ENCODE results near the gene ATF7. TPM values are rescaled to one million over a fixed set of nuclear protein-coding genes. Genes with fewer than 3 reads are reported as not detected.

The ATF7 gene
- total RNA-seq, 4 donors from 2014 or later, result 26.7 to 54.9 (median 33.3) TPM

GRCh38 chr12:53496752-53497032 is 129.5 kb downstream of the ATF7 start:
- 75 to 100% methylated on average over 1 of the region's 1 CpG for WGBS, 2 donors (ENCODE audit: low coverage in 1 of 2)
- TF ChIP-seq POLR2AphosphoS5 (IDR thresholded peaks at IDR 0.05) (peak; percentile 22), POLR2A (IDR thresholded peaks at IDR 0.05) (no peak)
- H3K4me1 ChIP-seq, result peaks cover 0 to 76% (median 28%) of the 10 kb centered on the region in 3 donors
- no peaks in the 10 kb centered on the region for H3K9me3 ChIP-seq
- no peaks in the 10 kb centered on the region for H3K27me3 ChIP-seq
- no peaks in the 10 kb centered on the region for H3K36me3 ChIP-seq
- no peak overlapping the region for H3K4me3 ChIP-seq
- ATAC-seq, result no peak
- H3K27ac ChIP-seq, result peak overlapping the region in 3 of 4 donors; percentile 70 to 98 (median 94)

- Histone ChIP-seq H3K4me1 (peaks cover 0 to 76% (median 26%) of the 10 kb centered on the region in 3 donors), H3K36me3 (no peaks in the 10 kb centered on the region), H3K27ac (peak overlapping the region in 3 of 4 donors; percentile 70 to 98 (median 94)), H3K27me3 (no peaks in the 10 kb centered on the region), H3K9me3 (no peaks in the 10 kb centered on the region), H3K4me3 (no peak overlapping the region)
- ATAC-seq, result no peak
- TF ChIP-seq EP300 (IDR thresholded peaks at IDR 0.05) (no peak), CTCF (IDR thresholded peaks at IDR 0.05) (no peak), POLR2AphosphoS5 (IDR thresholded peaks at IDR 0.05) (no peak), POLR2A (IDR thresholded peaks at IDR 0.05) (no peak)
- WGBS, 2 donors (ENCODE audit: low coverage in 1 of 2), result 48 to 57% methylated on average over 3 to 4 of the region's 5 CpGs
Measured at GRCh38 chr12:53495903-53496751, 130.1 kb downstream of the ATF7 start.

GRCh38 chr12:53493610-53494391 is 132.4 kb downstream of the ATF7 start:
- Histone ChIP-seq H3K27me3 (no peaks in the 10 kb centered on the region), H3K4me3 (peak overlapping the region in 1 of 2 donors; percentile 70), H3K4me1 (peaks cover 0 to 62% (median 25%) of the 10 kb centered on the region in 3 donors), H3K9me3 (no peaks in the 10 kb centered on the region), H3K27ac (peak overlapping the region; percentile 18 to 89 (median 87)), H3K36me3 (no peaks in the 10 kb centered on the region)
- ATAC-seq, result no peak
- TF ChIP-seq CTCF (IDR thresholded peaks at IDR 0.05) (no peak), EP300 (IDR thresholded peaks at IDR 0.05) (no peak)
- 11 to 16% methylated on average over 4 to 10 of the region's 11 CpGs for WGBS, 2 donors (ENCODE audit: low coverage in 1 of 2)

- peak; percentile 91 for ATAC-seq
- H3K9me3 ChIP-seq, result no peaks in the 10 kb centered on the region
- H3K27ac ChIP-seq, result peak overlapping the region; percentile 18 to 89 (median 87)
- 8% methylated on average over 5 of the region's 52 CpGs for WGBS, 2 donors (ENCODE audit: low coverage in 1 of 2)
- TF ChIP-seq POLR2AphosphoS5 (IDR thresholded peaks at IDR 0.05) (peak; percentile 63), EP300 (IDR thresholded peaks at IDR 0.05) (no peak), CTCF (IDR thresholded peaks at IDR 0.05) (peak in 1 of 4 experiments; percentile 12), POLR2A (IDR thresholded peaks at IDR 0.05) (no peak)
- H3K27me3 ChIP-seq, result no peaks in the 10 kb centered on the region
- H3K36me3 ChIP-seq, result peaks cover 0 to 5% of the 10 kb centered on the region in 2 donors
- H3K4me1 ChIP-seq, result peaks cover 0 to 54% (median 20%) of the 10 kb centered on the region in 3 donors
- peak overlapping the region; percentile 34 to 70 for H3K4me3 ChIP-seq
Measured at GRCh38 chr12:53492830-53493609, 133.2 kb downstream of the ATF7 start.

GRCh38 chr12:53492188-53492587 is 134.0 kb downstream of the ATF7 start:
- TF ChIP-seq POLR2A (IDR thresholded peaks at IDR 0.05) (no peak), EP300 (IDR thresholded peaks at IDR 0.05) (no peak), CTCF (IDR thresholded peaks at IDR 0.05) (no peak), POLR2AphosphoS5 (IDR thresholded peaks at IDR 0.05) (no peak)
- Histone ChIP-seq H3K4me1 (peaks cover 0 to 45% (median 20%) of the 10 kb centered on the region in 3 donors), H3K4me3 (peak overlapping the region in 1 of 2 donors; percentile 70), H3K36me3 (peaks cover 0 to 11% of the 10 kb centered on the region in 2 donors), H3K9me3 (no peaks in the 10 kb centered on the region), H3K27ac (peak overlapping the region in 3 of 4 donors; percentile 87 to 89 (median 87)), H3K27me3 (no peaks in the 10 kb centered on the region)
- WGBS, 2 donors (ENCODE audit: low coverage in 1 of 2), result 38 to 63% methylated on average over 6 to 13 of the region's 20 CpGs
- no peak for ATAC-seq
